CD4-positive, alpha-beta T cell treated with Interleukin-4 for 4 hours (primary cell): ENCODE measurements around the gene SPTY2D1.
"Not testable (repeated sequence)": the region's sequence is repeated elsewhere in the genome, so short reads cannot be mapped to it uniquely, and the experiment has no call there.

Experiments used
- DNase-seq: peaks from one replicate; pipeline ENCODE4 v3.0.0-alpha.2; 2020

The SPTY2D1 gene

GRCh38 chr11:18634140-18635032 lies at the start of gene SPTY2D1:
TSS of gene SPTY2D1 (minus strand) at chr11:18634342. CDS start at chr11:18634257, 85 bp downstream.
- peak; percentile 98 for DNase-seq

GRCh38 chr11:18682466-18682865 lies 48.3 kb upstream of the SPTY2D1 start:
- no peak for DNase-seq

GRCh38 chr11:18681949-18682348 lies 47.8 kb upstream of the SPTY2D1 start:
- not testable (repeated sequence) for DNase-seq

- no peak for DNase-seq
These were observed 43.4 kb upstream of the SPTY2D1 start for GRCh38 chr11:18677560-18677959.

- no peak for DNase-seq
These were observed 42.7 kb upstream of the SPTY2D1 start for GRCh38 chr11:18676803-18677202.

GRCh38 chr11:18672209-18672608 lies 38.1 kb upstream of the SPTY2D1 start:
- peak; percentile 77 for DNase-seq

GRCh38 chr11:18671246-18671645 lies 37.1 kb upstream of the SPTY2D1 start:
- DNase-seq = no peak

- DNase-seq = no peak
These were observed 35.6 kb upstream of the SPTY2D1 start for GRCh38 chr11:18669711-18670110.

GRCh38 chr11:18669219-18669596 lies 35.1 kb upstream of the SPTY2D1 start:
- DNase-seq = peak; percentile 61

- no peak for DNase-seq
These were observed 34.0 kb upstream of the SPTY2D1 start for GRCh38 chr11:18668131-18668530.

GRCh38 chr11:18665353-18665872 lies 31.3 kb upstream of the SPTY2D1 start:
- not testable (repeated sequence) for DNase-seq

GRCh38 chr11:18657673-18658072 lies 23.5 kb upstream of the SPTY2D1 start:
- DNase-seq = no peak

GRCh38 chr11:18650859-18651557 lies 16.9 kb upstream of the SPTY2D1 start:
- DNase-seq = peak; percentile 59

GRCh38 chr11:18650353-18650752 lies 16.2 kb upstream of the SPTY2D1 start:
- DNase-seq = no peak

- DNase-seq = not testable (repeated sequence)
These were observed 8.9 kb upstream of the SPTY2D1 start for GRCh38 chr11:18643034-18643433.

- DNase-seq = no peak
These were observed 7.5 kb upstream of the SPTY2D1 start for GRCh38 chr11:18641677-18642076.

GRCh38 chr11:18633256-18634139 lies 644 bp downstream of the SPTY2D1 start:
- DNase-seq = peak; percentile 37

- no peak for DNase-seq
These were observed 1.3 kb downstream of the SPTY2D1 start for GRCh38 chr11:18632841-18633240.

- DNase-seq = no peak
These were observed 10.0 kb downstream of the SPTY2D1 start for GRCh38 chr11:18624161-18624560.

- DNase-seq = no peak
These were observed 10.4 kb downstream of the SPTY2D1 start for GRCh38 chr11:18623707-18624106.

GRCh38 chr11:18618342-18619025 lies 15.7 kb downstream of the SPTY2D1 start:
- no peak for DNase-seq

- DNase-seq = peak; percentile 76
These were observed 16.3 kb downstream of the SPTY2D1 start for GRCh38 chr11:18617688-18618341.
